ENCODE data around the gene ADAM12.

GRCh38 chr10:126302826-126303665 is 85.2 kb downstream of the ADAM12 start:
- TF ChIP-seq POLR2A (IDR thresholded peaks at IDR 0.05; ENCODE audit: low read depth, low read length) (no peak), POLR2AphosphoS5 (IDR thresholded peaks at IDR 0.05; ENCODE audit: low read depth, low read length) (no peak), TAF1 (IDR thresholded peaks at IDR 0.05; ENCODE audit: borderline replicate concordance, low read depth, low read length) (no peak)
